Melanocyte of skin (primary cell): Measurements from ENCODE around the gene XRN2. TPM values are rescaled to one million over a fixed set of nuclear protein-coding genes. Genes with fewer than 3 reads are reported as not detected.

Source experiments
- small RNA-seq, 2 donors: library from RNA; depleted of rRNA; stranded (forward); fragments of <200 nt; gene quantifications; one replicate each; pipeline ENCODE3, GENCODE V24; 2012
- total RNA-seq, 2 donors: library from RNA; depleted of rRNA; stranded (reverse); fragments of >200 nt; gene quantifications; 2 replicates each; pipeline ENCODE4 v1.2.3, GENCODE V29; 2012

The XRN2 gene, protein sequence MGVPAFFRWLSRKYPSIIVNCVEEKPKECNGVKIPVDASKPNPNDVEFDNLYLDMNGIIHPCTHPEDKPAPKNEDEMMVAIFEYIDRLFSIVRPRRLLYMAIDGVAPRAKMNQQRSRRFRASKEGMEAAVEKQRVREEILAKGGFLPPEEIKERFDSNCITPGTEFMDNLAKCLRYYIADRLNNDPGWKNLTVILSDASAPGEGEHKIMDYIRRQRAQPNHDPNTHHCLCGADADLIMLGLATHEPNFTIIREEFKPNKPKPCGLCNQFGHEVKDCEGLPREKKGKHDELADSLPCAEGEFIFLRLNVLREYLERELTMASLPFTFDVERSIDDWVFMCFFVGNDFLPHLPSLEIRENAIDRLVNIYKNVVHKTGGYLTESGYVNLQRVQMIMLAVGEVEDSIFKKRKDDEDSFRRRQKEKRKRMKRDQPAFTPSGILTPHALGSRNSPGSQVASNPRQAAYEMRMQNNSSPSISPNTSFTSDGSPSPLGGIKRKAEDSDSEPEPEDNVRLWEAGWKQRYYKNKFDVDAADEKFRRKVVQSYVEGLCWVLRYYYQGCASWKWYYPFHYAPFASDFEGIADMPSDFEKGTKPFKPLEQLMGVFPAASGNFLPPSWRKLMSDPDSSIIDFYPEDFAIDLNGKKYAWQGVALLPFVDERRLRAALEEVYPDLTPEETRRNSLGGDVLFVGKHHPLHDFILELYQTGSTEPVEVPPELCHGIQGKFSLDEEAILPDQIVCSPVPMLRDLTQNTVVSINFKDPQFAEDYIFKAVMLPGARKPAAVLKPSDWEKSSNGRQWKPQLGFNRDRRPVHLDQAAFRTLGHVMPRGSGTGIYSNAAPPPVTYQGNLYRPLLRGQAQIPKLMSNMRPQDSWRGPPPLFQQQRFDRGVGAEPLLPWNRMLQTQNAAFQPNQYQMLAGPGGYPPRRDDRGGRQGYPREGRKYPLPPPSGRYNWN
- 10 to 100 TPM; 70.2 to 95.2 TPM for total RNA-seq

DNA sequence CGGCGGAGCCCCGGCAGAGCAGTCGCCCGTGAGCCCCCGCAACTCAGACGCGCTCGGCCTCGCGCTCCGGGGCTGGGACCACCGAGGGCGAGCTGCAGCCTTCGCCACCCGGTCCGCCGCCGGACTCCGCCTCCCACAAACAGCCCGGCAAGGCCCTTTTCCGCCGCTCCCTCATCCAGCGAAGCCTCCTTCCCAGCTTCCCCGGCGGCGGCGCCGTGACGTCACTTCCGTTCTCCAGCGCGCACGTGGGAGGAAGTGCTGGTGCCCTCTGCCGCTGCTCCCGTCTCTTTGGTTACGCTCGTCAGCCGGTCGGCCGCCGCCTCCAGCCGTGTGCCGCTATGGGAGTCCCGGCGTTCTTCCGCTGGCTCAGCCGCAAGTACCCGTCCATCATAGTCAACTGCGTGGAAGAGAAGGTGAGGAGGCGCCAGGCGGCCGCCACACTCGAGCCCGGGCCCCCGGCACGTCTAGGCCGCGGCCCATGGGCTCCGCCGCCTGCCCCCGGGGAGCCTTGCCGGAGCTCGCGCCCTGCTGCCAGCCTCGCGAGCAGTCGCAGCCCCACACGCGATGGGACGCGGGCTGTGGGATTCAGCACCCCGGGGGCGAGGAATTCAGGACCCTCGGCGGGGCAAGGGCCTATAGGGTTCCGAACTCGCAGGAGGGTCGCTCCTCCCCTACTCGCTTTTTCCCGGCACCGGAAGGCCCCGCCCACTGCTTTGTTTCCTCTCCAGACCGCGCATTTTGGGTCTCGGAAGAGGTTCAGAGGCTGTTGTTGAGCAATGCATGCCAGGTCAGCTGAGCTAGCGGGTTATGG lies at the start of gene XRN2:
Gene XRN2 (plus strand): TSS at position 271 of the 811 bp plus-strand sequence. CDS start 68 bp downstream, at position 339.

DNA sequence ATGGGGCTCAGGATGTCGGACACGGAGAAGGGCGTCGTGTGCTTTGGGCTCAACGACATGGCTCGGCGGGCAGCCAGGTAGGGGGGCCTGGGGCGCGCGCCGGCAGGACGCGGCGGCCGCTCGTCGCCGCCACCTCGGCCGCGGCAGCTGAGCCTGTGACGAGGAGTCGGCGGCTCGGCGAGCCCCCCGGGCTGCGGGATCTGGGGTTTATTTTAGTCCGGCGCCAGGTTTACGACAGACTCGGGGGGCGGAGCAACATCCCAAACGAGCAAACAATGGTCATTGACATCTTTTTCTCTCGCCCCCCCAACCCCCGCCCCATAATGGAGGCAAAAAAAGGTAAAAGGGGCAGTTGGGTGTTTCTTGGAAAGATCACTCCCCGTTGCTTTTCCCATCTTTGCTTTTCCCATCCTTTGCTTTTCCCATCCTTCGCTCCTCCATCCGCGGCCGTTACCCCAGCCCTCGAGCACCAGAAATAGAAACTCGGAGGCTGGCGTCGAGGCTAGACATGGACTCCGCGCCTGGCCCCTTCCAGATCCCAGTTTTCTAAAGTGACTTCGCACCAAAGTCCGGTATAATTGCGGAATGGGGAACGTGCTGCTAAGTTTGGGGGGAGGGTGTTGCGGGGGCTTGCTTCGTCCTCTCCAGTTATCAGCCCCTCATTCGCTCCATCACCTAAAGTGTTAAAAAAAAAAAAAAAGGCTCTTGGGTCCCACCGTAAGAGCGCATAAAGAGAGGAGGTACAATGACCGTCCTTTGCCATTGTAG lies 94.4 kb downstream of the XRN2 start, which contains the start of gene NKX2-4:
Gene NKX2-4 (minus strand): TSS at position 186 of the 768 bp plus-strand sequence. CDS start 127 bp downstream, at position 59.

Small RNAs within 50 kb of the gene (small RNA-seq; reads per million reads assigned to genes)
- gene RN7SKP140: 0 reads per million in 2 donors

Other genes starting within 250 kb of the XRN2 start
- gene LINC00237, start 197.0 kb upstream of the XRN2 start, total RNA-seq: not detected
- 1 to 10 TPM; 5.3 to 8.9 TPM for gene KIZ, start 177.2 kb upstream of the XRN2 start, total RNA-seq
- gene NKX2-4, start 94.2 kb downstream of the XRN2 start, total RNA-seq: not detected
- not detected for gene NKX2-2, start 210.7 kb downstream of the XRN2 start, total RNA-seq